Myocyte (in vitro differentiated cells): Measurements from ENCODE around the gene SYT2. TPM values are rescaled to one million over a fixed set of nuclear protein-coding genes. Genes with fewer than 3 reads are reported as not detected.
A peak's percentile ranks its signal among the peaks of the same experiment; 100 is the strongest.
"Not testable (repeated sequence)": the region's sequence is repeated elsewhere in the genome, so short reads cannot be mapped to it uniquely, and the experiment has no call there.

Experiments
- DNase-seq: peaks from one replicate; pipeline ENCODE4 v3.0.0-alpha.2; 2012; ENCODE audit warnings: low read depth
- total RNA-seq: library from RNA; depleted of rRNA; stranded (reverse); fragments of >200 nt; gene quantifications from 2 replicates; pipeline ENCODE4 v1.2.3, GENCODE V29; 2014

The SYT2 gene
- total RNA-seq, 1 donor from 2014 or later = not detected

- DNase-seq = no peak
Measured at GRCh38 chr1:202578001-202578504, 132.2 kb downstream of the SYT2 start.

DNA sequence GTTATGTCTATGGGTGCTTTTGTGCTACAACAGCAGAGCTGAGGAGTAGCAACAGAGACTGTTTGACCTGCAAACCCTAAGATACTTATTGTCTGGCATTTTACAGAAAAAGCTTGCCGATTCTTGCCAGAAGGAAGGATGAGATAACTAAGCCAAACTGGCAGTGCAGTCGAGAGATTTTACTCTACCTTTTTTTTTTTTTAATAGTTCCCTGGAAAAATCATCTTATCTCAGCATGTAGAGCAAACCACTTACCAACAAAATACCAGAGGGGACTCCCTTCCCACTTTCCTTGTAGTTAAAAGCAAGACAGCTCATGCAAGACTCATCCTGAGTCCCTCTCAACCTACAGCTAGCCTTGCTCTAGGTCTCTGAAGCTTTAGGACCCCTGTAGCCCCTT is 132.9 kb downstream of the SYT2 start:
- DNase-seq = no peak

DNA sequence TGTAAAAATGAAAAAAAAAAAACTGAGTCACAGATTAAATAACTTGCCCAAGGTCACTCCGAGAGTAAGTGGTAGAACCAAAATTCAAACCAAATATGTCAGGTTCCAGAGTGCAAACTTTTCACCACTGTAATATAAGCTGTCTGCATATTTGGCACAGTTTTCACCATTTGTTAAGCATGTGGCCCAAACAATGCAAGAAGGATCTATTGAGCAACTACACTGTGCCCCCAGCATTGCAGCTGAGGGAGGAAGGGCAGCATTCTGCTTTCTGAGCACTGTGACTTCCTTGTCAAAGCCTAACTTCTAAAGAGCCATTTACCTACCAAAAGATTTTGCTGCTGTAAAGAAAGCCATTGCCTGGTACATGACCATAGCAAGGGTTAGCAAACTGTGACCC is 133.4 kb downstream of the SYT2 start:
- peak; percentile 70 for DNase-seq

- DNase-seq = no peak
Measured at GRCh38 chr1:202575918-202576653, 134.2 kb downstream of the SYT2 start.

- DNase-seq = no peak
Measured at GRCh38 chr1:202572867-202573266, 137.4 kb downstream of the SYT2 start.

- DNase-seq = peak; percentile 60
Measured at GRCh38 chr1:202571719-202572339, 138.4 kb downstream of the SYT2 start.

- no peak for DNase-seq
Measured at GRCh38 chr1:202569393-202570322, 140.6 kb downstream of the SYT2 start.

GRCh38 chr1:202568826-202569225 is 141.4 kb downstream of the SYT2 start:
- DNase-seq = no peak

GRCh38 chr1:202568410-202568809 is 141.8 kb downstream of the SYT2 start:
- DNase-seq = no peak

DNA sequence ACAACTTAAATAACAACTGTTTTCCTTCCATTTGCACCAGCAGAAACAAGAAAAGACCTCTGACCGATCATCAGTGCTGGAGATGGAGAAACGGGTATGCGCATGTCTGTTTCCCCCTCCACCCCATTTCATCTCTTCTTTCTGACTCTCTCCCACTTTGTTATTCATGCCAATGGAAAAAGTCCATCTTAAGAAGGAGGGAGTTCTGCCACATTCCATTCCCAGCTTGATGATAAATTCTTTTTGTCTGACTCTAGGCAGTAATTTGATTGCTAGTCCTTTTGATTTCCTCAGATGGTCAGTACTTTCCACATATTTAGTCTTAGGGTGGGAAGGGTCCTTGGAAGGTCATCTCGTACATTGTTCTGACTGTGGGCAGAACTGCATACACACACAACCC is 142.5 kb downstream of the SYT2 start:
- no peak for DNase-seq

DNA sequence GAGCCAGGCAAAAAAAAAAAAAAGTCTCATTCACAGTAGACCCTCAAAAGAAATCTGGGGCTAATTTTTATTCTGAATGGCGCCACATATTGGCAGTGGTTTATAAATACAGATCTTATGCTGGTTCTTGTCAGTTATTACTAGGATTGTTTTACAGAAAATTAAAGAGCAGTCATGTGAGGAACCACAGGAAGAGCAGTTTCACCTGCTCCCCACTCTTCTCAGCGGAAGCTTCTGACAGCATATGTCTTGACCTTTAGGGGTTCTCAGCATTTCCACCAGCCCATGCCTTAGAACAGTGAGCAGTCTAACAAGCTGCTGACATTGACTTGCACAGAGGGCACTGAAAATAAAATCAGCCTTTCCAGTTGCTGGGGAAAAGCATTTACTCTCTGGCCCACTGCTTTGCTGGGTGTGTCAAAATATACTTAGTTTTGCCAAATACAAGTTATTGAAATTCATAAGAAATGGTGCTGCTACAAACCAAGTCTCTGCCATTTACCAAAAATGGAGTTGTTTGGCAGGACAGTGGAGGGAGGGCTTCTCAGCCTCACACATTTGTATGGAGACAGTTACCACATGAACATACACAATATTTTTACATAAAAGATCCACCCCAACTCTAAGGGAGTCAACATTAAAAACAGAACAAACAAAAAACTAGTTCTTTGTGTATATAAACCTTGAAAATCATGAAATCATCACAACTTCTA is 144.2 kb downstream of the SYT2 start:
- no peak for DNase-seq

- no peak for DNase-seq
Measured at GRCh38 chr1:202564958-202565495, 145.2 kb downstream of the SYT2 start.

DNA sequence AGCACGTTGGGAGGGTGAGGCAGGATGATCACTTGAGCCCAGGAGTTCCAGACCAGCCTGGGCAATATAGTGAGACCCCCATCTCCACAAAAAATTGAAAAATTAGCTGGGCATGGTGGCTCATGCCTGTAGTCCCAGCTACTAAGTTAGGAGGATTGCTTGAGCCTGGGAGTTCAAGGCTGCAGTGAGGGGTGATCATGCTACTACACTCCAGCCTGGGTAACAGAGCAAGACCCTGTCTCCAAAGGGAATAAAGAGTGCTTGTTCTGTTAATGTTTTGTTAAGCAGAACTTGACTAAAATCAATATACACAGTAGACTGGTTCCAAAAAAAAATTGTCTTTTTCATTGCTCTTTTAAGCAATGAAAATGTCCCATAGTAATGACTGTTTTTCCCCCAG is 146.4 kb downstream of the SYT2 start:
- DNase-seq = no peak

GRCh38 chr1:202562444-202563060 is 147.7 kb downstream of the SYT2 start:
- DNase-seq = no peak

GRCh38 chr1:202561726-202562443 is 148.4 kb downstream of the SYT2 start:
- DNase-seq = no peak

DNA sequence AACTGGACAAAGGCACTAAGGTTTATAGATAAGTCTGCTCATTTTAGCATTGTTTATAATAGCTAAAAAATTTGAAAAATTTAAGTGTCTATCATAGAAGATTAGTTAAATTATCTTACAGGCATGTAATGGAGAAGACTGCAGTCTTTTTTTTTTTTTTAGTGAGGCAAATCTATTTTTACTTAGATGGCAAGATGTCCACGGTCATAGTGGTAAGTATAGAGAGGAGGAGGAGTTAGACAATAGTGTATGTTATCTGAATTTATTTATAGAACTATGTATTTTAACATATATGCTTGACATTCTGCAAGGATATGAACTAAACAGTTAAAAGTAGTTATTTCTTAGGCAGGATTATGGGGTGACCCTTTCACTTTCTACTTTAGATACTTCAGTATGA is 149.0 kb downstream of the SYT2 start:
- DNase-seq = no peak

DNA sequence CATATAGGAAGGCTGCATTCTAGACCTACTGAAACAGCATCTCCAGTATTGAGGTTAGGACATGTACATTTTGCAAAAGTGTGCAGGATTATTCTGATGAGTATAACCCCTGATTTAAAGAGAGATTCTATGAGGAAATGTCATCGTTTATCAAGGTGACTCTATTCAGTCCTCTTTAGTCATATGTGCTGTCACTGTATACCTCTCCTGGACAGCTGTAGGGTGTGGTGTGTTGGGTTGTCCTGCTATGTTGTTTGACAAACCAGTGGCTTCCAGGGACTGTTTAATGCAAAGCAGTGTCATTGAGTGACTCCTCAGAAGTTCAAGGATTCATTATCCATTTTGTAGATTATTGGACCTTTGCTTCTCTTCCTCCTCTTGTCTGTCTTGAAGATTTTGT is 152.6 kb downstream of the SYT2 start:
- not testable (repeated sequence) for DNase-seq

GRCh38 chr1:202556037-202556436 is 154.2 kb downstream of the SYT2 start:
- DNase-seq = not testable (repeated sequence)

GRCh38 chr1:202554619-202555018 is 155.6 kb downstream of the SYT2 start:
- DNase-seq = not testable (repeated sequence)
